Body of pancreas (tissue), 4 donors: Measurements from ENCODE around the gene CERS4.

Experiments used
- POLR2A ChIP-seq, 3 donors: fragments of 450-650 bp; IDR thresholded peaks; one replicate each; pipeline ENCODE4 v1.6.1; 2016; ENCODE audit warnings: antibody characterized with exemption in 3 of 3, mild to moderate bottlenecking in 2 of 3
- TF ChIP-seq, protein P1 (sequence below), 7 experiments: fragments of 450-650 bp in 4 of 7; fragments of 200-600 bp in 3 of 7; sonication (generic) in 3 of 7; IDR thresholded peaks; one replicate each; pipeline ENCODE4 v1.5.1; 2016 to 2019; ENCODE audit warnings: antibody characterized with exemption in 7 of 7

DNA sequence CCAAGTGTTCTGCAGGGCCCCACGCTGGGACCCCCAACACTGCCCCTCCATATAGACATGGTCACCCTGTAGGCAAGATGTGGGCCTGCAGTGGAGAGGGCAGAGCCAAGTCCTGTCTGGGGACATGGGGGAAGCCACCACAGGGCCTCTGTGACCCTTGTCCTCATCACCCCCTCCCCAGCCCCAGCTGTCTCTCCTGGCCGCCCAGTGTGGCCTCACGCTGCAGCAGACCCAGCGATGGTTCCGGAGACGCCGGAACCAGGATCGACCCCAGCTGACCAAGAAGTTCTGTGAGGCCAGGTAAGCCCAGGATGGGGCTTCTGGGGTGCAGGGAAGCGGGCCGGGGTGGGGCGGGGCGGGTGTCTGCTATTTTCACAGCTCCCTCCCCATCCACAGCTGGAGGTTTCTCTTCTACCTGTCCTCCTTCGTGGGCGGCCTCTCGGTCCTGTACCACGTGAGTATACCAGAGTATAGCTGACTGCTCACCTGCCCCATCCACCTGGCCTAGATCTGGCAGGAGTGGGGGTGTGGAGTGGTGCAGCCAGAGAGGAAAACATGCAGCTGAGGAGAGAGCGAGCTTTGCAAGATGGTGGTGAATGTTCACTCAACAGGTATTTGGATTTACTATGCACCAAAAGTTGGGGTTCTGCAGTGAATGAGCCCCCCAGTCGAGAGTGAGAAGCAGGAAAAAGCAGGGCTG lies 46.4 kb downstream of the CERS4 start:
- TF ChIP-seq, protein P1, sequence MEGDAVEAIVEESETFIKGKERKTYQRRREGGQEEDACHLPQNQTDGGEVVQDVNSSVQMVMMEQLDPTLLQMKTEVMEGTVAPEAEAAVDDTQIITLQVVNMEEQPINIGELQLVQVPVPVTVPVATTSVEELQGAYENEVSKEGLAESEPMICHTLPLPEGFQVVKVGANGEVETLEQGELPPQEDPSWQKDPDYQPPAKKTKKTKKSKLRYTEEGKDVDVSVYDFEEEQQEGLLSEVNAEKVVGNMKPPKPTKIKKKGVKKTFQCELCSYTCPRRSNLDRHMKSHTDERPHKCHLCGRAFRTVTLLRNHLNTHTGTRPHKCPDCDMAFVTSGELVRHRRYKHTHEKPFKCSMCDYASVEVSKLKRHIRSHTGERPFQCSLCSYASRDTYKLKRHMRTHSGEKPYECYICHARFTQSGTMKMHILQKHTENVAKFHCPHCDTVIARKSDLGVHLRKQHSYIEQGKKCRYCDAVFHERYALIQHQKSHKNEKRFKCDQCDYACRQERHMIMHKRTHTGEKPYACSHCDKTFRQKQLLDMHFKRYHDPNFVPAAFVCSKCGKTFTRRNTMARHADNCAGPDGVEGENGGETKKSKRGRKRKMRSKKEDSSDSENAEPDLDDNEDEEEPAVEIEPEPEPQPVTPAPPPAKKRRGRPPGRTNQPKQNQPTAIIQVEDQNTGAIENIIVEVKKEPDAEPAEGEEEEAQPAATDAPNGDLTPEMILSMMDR (IDR thresholded peaks at IDR 0.05): no peak
- TF ChIP-seq POLR2A (IDR thresholded peaks at IDR 0.05): no peak
